C4-2B (cell line): ENCODE data around the gene XYLT1.

Source experiments
- ZFX ChIP-seq: fragments of 450-650 bp; IDR thresholded peaks from 2 replicates; pipeline ENCODE4 v1.6.1; 2017
- TF ChIP-seq, protein P1 (sequence below): fragments of 450-650 bp; conservative IDR thresholded peaks from 2 replicates; pipeline ENCODE4 v1.5.1; 2017; ENCODE audit warnings: mild to moderate bottlenecking

- TF ChIP-seq, protein P1, sequence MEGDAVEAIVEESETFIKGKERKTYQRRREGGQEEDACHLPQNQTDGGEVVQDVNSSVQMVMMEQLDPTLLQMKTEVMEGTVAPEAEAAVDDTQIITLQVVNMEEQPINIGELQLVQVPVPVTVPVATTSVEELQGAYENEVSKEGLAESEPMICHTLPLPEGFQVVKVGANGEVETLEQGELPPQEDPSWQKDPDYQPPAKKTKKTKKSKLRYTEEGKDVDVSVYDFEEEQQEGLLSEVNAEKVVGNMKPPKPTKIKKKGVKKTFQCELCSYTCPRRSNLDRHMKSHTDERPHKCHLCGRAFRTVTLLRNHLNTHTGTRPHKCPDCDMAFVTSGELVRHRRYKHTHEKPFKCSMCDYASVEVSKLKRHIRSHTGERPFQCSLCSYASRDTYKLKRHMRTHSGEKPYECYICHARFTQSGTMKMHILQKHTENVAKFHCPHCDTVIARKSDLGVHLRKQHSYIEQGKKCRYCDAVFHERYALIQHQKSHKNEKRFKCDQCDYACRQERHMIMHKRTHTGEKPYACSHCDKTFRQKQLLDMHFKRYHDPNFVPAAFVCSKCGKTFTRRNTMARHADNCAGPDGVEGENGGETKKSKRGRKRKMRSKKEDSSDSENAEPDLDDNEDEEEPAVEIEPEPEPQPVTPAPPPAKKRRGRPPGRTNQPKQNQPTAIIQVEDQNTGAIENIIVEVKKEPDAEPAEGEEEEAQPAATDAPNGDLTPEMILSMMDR, result no peak
- no peak for TF ChIP-seq ZFX
Measured at GRCh38 chr16:17184026-17184425, 286.7 kb downstream of the XYLT1 start.
